GM21576 (cell line): ENCODE data around the gene PDZD7.

Experiments
- ATAC-seq: cut with Tn5 transposase; IDR thresholded peaks from one replicate; pipeline ENCODE4 v1.9.1; 2021; ENCODE audit warnings: mild to moderate bottlenecking, moderate library complexity; ENCODE audit not compliant: unreplicated experiment

PDZD7 gene

DNA sequence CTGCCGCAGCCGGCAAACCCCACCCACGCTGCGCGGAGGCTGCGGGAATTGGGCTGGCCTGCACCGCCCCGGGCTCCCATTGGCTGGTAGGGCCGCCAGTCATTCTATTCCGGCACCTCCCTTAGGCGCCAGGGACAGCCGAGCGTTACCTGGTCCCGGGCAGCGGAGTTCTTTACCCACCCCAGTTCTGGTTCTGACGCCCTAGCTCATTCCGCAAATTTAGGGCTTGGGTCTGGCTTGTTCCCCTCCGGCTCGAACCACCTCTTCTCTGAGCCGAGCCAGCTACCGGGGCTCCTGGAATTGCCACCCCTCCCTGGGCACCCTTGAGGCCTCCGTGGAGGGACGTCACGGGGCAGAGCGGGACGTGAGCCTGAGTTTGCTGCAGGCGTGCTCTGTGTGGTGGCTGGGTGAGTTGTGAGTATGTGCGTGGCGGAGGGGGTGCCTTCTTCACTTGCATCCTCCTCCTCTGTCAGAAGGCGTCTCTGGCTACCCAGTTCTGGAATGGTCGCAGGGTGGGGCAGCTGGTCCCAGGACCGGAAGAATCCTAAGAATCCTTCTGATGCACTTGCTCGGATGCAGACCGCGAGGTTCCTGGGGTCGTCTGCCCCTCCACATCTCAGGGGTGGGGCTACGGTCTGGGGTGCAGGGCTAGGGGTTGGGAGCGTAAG lies at the start of gene PDZD7, which contains the start of gene SFXN3:
Gene PDZD7, minus strand, starts transcription at position 2 of the 668 bp plus-strand sequence. CDS start 910 bp downstream, outside the sequence.
Gene SFXN3, plus strand, starts transcription at position 107 of the 668 bp plus-strand sequence. CDS start 3,461 bp downstream, outside the sequence.
- peak; percentile 89 for ATAC-seq

DNA sequence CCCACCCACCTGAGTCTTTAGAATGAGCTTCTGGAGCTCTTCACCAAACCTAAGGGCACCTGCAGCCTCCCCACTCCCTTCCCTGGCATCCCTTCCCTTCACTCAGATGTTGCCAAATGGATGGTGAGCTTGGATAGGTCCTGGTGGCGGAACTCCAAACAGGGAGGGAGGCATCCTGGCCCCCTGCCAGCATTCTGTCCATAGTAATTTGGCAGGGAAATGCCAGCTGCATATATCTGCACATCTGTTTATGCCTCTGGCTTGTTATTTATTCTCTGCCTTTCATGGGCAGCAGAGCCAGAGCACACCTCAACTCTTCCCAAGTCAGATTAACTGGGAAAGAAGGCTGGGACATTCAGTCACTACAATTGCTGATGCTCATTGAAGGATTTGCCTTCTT lies 48.9 kb upstream of the PDZD7 start:
- ATAC-seq, result no peak

DNA sequence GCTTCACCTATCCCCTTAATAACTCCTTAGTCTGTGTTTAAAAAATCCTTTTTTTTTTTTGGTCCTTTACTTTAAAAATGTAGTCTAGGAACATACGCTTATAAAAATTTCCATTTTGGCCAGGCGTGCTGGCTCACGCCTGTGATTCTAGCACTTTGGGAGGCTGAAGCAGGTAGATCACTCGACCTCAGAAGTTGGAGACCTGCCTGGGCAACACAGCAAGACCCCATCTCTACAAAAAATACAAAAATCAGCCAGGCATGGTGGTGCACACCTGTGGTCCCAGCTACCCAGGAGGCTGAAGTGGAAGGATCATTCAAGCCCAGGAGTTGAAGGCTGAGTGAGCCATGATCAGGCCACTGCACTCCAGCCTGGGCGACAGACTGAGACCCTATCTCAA lies 45.7 kb upstream of the PDZD7 start:
- no peak for ATAC-seq

- ATAC-seq, result no peak
These were observed 44.8 kb upstream of the PDZD7 start for GRCh38 chr10:101075775-101076174.

DNA sequence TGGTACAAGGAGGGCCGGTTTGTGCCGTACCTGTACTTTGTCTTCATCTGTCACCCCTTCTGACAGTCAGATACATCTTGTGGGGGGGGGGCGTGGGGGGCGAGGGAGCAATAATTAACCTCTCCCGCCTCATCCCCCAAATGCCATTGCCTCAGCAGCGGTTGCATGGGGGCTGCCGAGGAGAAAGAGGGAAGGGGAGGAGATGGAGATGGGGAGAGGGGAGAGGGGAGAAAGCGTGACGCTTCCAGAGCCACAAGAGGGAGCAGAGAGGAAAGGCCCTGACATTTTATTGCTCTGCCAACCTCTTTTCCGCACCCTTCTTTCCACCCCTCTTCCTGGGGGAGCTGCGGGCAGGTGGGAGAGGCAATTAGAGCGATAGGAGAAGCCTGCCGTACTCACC lies 42.7 kb upstream of the PDZD7 start:
- no peak for ATAC-seq

DNA sequence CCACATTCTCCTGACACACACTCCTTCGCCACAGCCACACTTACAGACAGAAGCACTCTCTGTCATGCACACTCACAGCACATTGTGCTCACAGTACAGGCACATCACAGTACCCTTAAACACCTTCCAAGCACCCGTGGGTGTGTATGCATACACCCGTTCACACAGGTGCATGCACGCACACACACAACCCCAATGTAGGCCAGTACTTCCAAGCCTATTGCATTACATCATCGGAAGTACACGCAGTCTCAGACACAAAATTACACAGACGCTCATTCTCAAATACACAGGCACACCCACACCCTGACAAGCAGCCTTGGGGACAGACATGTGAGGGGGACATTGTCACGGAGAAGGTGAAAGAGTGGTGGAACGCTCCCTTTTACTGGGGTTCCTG lies 42.0 kb upstream of the PDZD7 start:
- ATAC-seq, result no peak

GRCh38 chr10:101071885-101072433 lies 41.0 kb upstream of the PDZD7 start:
- no peak for ATAC-seq

- no peak for ATAC-seq
These were observed 40.4 kb upstream of the PDZD7 start for GRCh38 chr10:101071267-101071884.

DNA sequence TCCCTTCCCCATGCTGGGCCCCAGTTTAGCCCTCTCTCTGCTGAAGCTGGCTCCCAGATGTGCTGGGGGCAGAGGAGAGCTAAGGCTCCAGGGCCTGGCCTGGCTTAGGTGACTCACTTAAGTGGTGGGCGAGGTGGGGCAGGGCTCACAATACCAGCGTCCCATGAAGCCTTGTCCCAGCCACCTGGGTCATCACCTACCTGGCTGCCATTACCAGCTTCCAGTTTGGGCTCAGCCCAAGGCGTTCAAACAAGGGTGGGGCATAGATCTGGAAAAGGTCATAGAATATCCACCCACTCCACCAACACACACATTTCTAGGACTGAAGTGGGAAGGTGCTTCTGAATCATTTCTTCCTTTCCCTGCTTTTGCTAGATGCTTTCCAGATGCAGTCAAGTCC lies 39.2 kb upstream of the PDZD7 start:
- no peak for ATAC-seq

DNA sequence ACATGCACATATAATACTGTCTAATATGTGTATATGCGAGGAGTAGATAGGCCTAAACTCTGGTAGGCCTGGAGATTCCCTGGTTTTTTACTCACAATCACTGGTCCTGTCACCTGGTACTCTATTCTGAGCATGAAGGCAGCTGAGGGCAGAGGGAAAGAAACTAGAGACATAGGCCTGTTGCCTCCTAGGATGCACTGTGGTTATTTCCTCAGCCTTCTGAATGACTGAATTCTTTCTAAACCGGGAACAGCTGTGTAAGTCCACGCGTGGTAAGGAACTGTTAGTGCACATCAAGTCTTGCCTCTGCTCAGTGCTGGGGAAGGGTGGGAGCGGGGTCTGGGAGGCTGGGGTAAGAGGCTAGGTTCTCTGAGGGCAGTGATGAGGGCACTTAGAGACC lies 38.5 kb upstream of the PDZD7 start:
- no peak for ATAC-seq

- ATAC-seq, result no peak
These were observed 36.6 kb upstream of the PDZD7 start for GRCh38 chr10:101067356-101068083.

GRCh38 chr10:101066896-101067355 lies 36.0 kb upstream of the PDZD7 start:
- no peak for ATAC-seq

- ATAC-seq, result no peak
These were observed 35.4 kb upstream of the PDZD7 start for GRCh38 chr10:101066146-101066895.

DNA sequence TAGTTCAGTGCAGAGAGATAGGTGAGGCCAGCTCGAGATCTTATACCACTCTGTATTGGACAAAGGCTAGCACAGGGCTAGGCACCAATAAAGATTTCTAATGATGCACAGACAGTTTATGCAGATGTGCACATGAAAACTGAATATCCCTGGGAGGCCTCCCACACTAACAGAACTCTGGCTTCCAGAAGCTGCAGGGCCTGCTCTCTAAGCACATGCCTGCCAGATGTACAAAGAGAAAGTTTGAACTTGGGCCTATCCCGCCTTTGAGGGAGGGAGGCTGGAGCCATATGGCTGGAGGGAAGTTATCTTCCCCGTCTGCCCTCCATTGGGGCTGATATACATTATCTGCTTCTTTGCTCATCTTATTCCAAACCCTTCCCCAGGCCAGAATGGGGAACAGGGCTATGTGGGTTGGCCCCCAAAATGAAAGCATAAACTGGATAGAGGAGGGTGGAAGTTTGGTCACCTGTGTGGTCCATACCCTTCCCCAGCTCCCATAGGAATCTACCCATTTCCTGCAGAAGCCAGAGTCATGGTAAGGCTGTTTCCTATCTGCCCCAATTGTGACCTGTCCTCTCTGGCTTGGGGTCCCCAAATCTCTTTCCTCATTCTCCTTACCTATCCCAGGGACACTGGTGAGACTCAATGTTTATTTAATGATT lies 34.7 kb upstream of the PDZD7 start:
- no peak for ATAC-seq

DNA sequence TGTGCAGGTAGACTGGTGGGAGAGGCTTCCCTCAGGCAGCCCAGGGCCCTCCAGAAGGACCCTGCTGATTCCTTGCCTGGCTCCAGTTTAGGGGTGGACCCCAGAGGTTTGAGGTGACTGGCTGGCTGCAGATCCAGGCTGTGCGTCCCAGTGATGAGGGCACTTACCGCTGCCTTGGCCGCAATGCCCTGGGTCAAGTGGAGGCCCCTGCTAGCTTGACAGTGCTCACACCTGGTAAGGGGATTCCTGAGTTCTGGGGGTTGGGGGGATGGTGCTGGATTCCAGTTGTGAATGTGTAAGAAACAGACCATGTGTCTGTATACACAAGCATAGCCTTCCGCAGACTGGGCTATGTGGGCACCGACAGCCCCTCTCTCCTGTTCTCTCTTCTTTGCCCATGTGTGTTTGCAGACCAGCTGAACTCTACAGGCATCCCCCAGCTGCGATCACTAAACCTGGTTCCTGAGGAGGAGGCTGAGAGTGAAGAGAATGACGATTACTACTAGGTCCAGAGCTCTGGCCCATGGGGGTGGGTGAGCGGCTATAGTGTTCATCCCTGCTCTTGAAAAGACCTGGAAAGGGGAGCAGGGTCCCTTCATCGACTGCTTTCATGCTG lies 33.6 kb upstream of the PDZD7 start:
- ATAC-seq, result no peak

DNA sequence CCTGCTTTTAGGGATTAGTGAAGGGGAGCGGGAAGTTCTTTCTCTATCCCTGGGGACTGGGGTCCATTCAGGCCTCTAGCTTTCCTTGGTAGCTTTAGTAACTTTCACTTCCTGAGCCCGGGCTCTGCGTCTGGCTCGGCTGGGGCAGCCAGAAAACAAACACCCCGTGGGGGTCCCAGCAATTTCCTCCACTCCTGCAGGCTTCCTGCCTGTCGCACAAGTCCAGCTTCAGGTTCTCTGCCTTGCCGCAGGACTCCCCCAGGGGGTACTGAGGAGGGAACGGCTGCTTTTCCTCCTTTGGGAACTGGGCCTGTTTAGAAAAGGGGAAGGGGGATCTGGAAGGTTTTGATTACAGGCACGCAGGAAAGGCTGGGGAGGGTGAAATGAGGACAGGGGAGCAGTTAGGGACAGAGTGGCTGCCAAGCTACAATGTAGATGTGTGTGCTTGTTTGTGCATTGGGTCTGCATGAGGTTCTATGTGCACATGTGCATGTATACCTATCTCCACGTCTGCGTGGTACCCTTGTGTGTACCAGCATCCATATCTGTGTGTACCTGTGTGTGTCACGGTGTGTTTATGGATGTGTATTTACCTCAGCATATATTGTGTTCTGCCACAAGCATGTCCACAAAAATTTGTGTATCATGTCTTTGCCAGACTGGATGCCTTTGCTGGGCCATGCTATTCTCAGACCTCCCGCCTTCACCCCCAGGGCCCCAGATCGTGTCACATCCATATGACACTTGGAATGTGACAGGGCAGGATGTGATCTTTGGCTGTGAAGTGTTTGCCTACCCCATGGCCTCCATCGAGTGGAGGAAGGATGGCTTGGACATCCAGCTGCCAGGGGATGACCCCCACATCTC lies 32.9 kb upstream of the PDZD7 start:
- ATAC-seq, result no peak

DNA sequence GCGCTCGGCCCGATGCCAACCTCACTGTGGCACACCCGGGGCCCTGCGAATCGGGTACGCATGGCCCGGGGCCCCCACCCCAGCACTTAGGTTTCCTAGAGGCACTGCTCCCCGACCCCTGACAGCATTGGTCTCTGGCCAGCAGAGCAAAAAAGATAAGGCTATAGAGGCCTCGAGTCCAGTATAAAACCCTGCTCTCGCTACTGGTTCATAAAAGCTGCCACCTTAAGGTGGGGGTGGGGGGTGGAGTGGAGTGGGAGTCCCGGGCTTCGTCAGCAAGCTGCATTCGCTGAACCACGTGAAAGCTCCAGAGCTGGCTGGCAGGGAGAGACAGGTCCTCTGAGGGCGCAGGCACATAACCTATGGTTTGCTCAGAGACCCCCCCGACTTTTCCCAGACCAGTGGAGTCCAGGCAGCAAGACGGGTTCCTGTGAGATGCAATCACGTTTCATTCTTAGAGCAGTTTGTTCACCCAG lies 32.2 kb upstream of the PDZD7 start:
- ATAC-seq, result no peak

GRCh38 chr10:101062232-101063049 lies 31.5 kb upstream of the PDZD7 start:
- ATAC-seq, result peak; percentile 35
